ENCODE data around the gene PCMT1. TPM values are rescaled to one million over a fixed set of nuclear protein-coding genes. Genes with fewer than 3 reads are reported as not detected.

Gene PCMT1
- total and polyA plus RNA-seq, 9 of the 15 experiments (the other 6 are each of a cell fraction or from before 2014, with no cell fraction given), result 217 to 541 (median 327) TPM

DNA sequence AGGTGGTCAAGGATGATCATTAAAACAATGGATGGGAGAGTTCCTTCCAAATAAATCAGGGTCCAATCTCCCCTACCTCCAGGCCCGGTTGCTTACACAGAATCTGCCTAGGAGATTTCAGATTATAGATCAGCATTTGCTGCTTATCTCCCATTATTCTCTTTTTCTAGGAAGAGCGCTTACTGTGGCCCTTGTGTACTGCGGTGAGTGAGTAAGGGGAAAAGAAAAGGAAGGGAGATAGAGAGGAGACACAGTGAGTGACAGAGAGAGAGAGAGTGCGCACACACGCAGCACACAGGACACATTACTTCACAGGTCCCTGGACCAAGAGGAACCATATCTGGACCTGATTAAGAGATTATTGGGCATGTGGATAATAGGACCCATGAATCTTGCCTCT, 37.8 kb upstream of the PCMT1 start (continued):
- TF ChIP-seq MEIS2 (IDR thresholded peaks at IDR 0.05; ENCODE audit: partially characterized antibody) (peak; percentile 64), ZNF133 (CRISPR knock-in tag; IDR thresholded peaks at IDR 0.05) (no peak), NRF1 (conservative IDR thresholded peaks at IDR 0.05 in 1 of 2, IDR thresholded peaks at IDR 0.05 in 1 of 2) (peak; percentile 18 to 20; a peak in 1 of 4 replicates), HDAC1 (IDR thresholded peaks at IDR 0.05) (peak in 1 of 2 experiments; percentile 62; a peak in 1 of 4 replicates), MAFF (IDR thresholded peaks at IDR 0.05; ENCODE audit: low read length) (no peak), POLR2H (tag; IDR thresholded peaks at IDR 0.05; ENCODE audit: low read depth) (no peak), DPF2 (IDR thresholded peaks at IDR 0.05) (peak; percentile 54; the same call in 1 of the 2 replicates), SOX6 (IDR thresholded peaks at IDR 0.05) (peak; percentile 40; the same call in 1 of the 2 replicates), ARID1B (IDR thresholded peaks at IDR 0.05) (peak; percentile 56; the same call in 1 of the 2 replicates), ZNF766 (CRISPR knock-in tag; conservative IDR thresholded peaks at IDR 0.05) (no peak), SMAD3 (CRISPR knock-in tag; conservative IDR thresholded peaks at IDR 0.05) (no peak), NEUROD1 (IDR thresholded peaks at IDR 0.05; ENCODE audit: borderline replicate concordance, low read depth, low read length, partially characterized antibody) (no peak), PTBP1 (IDR thresholded peaks at IDR 0.05; ENCODE audit: low read depth, low read length) (no peak), RNF2 (IDR thresholded peaks at IDR 0.05) (no peak), RCOR1 (IDR thresholded peaks at IDR 0.05; ENCODE audit: borderline replicate concordance in 1 of 2, low read depth in 2 of 2, low read length in 2 of 2) (peak in 1 of 2 experiments; percentile 59; a peak in 2 of 4 replicates), HMGN3 (IDR thresholded peaks at IDR 0.05; ENCODE audit: borderline replicate concordance, extremely low read depth, insufficient read length, low read depth, low read length) (no peak), FOXA3 (CRISPR knock-in tag; conservative IDR thresholded peaks at IDR 0.05 in 1 of 2, IDR thresholded peaks at IDR 0.05 in 1 of 2) (peak in 1 of 2 experiments; percentile 52; a peak in 1 of 4 replicates), ZNF699 (CRISPR knock-in tag; IDR thresholded peaks at IDR 0.05; ENCODE audit: insufficient replicate concordance) (no peak)
- TF ChIP-seq, protein P1, sequence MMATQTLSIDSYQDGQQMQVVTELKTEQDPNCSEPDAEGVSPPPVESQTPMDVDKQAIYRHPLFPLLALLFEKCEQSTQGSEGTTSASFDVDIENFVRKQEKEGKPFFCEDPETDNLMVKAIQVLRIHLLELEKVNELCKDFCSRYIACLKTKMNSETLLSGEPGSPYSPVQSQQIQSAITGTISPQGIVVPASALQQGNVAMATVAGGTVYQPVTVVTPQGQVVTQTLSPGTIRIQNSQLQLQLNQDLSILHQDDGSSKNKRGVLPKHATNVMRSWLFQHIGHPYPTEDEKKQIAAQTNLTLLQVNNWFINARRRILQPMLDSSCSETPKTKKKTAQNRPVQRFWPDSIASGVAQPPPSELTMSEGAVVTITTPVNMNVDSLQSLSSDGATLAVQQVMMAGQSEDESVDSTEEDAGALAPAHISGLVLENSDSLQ (IDR thresholded peaks at IDR 0.05), result peak; percentile 92
- TF ChIP-seq, protein P2, sequence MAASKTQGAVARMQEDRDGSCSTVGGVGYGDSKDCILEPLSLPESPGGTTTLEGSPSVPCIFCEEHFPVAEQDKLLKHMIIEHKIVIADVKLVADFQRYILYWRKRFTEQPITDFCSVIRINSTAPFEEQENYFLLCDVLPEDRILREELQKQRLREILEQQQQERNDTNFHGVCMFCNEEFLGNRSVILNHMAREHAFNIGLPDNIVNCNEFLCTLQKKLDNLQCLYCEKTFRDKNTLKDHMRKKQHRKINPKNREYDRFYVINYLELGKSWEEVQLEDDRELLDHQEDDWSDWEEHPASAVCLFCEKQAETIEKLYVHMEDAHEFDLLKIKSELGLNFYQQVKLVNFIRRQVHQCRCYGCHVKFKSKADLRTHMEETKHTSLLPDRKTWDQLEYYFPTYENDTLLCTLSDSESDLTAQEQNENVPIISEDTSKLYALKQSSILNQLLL (CRISPR knock-in tag; IDR thresholded peaks at IDR 0.05; ENCODE audit: borderline replicate concordance), result no peak
- TF ChIP-seq, protein P3, sequence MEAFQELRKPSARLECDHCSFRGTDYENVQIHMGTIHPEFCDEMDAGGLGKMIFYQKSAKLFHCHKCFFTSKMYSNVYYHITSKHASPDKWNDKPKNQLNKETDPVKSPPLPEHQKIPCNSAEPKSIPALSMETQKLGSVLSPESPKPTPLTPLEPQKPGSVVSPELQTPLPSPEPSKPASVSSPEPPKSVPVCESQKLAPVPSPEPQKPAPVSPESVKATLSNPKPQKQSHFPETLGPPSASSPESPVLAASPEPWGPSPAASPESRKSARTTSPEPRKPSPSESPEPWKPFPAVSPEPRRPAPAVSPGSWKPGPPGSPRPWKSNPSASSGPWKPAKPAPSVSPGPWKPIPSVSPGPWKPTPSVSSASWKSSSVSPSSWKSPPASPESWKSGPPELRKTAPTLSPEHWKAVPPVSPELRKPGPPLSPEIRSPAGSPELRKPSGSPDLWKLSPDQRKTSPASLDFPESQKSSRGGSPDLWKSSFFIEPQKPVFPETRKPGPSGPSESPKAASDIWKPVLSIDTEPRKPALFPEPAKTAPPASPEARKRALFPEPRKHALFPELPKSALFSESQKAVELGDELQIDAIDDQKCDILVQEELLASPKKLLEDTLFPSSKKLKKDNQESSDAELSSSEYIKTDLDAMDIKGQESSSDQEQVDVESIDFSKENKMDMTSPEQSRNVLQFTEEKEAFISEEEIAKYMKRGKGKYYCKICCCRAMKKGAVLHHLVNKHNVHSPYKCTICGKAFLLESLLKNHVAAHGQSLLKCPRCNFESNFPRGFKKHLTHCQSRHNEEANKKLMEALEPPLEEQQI (IDR thresholded peaks at IDR 0.05), result no peak
- TF ChIP-seq, protein P4, sequence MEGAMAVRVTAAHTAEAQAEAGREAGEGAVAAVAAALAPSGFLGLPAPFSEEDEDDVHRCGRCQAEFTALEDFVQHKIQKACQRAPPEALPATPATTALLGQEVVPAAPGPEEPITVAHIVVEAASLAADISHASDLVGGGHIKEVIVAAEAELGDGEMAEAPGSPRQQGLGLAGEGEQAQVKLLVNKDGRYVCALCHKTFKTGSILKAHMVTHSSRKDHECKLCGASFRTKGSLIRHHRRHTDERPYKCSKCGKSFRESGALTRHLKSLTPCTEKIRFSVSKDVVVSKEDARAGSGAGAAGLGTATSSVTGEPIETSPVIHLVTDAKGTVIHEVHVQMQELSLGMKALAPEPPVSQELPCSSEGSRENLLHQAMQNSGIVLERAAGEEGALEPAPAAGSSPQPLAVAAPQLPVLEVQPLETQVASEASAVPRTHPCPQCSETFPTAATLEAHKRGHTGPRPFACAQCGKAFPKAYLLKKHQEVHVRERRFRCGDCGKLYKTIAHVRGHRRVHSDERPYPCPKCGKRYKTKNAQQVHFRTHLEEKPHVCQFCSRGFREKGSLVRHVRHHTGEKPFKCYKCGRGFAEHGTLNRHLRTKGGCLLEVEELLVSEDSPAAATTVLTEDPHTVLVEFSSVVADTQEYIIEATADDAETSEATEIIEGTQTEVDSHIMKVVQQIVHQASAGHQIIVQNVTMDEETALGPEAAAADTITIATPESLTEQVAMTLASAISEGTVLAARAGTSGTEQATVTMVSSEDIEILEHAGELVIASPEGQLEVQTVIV (CRISPR knock-in tag; IDR thresholded peaks at IDR 0.05; ENCODE audit: borderline replicate concordance), result no peak
